Measurements from ENCODE around the gene TEPSIN.

DNA sequence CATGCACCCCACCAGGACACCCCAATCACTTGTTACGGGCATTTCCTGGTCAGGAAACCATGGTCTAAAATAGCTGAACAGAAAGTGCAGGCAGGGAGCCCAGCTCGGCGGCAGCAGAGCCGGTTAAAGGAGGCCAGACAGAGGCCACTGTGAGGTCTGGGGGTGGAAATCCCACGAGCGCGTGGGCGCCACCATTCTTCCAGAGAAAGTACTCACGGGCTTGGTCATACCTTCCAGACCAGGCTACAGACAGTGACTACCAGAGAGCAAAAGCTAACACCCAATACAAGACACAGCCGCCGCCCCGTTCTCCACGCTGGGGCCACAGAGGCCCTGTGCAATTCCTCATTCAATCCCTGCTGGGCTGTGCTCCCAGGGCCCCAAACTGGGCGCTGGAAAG lies 28.0 kb downstream of the TEPSIN start:
- TF ChIP-seq, protein P1, sequence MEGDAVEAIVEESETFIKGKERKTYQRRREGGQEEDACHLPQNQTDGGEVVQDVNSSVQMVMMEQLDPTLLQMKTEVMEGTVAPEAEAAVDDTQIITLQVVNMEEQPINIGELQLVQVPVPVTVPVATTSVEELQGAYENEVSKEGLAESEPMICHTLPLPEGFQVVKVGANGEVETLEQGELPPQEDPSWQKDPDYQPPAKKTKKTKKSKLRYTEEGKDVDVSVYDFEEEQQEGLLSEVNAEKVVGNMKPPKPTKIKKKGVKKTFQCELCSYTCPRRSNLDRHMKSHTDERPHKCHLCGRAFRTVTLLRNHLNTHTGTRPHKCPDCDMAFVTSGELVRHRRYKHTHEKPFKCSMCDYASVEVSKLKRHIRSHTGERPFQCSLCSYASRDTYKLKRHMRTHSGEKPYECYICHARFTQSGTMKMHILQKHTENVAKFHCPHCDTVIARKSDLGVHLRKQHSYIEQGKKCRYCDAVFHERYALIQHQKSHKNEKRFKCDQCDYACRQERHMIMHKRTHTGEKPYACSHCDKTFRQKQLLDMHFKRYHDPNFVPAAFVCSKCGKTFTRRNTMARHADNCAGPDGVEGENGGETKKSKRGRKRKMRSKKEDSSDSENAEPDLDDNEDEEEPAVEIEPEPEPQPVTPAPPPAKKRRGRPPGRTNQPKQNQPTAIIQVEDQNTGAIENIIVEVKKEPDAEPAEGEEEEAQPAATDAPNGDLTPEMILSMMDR (conservative IDR thresholded peaks at IDR 0.05) = no peak
- no peak for TF ChIP-seq ZFX (IDR thresholded peaks at IDR 0.05)

Data from C4-2B (cell line).